Panc1 (cell line): ENCODE data around the gene BRAT1. TPM values are rescaled to one million over a fixed set of nuclear protein-coding genes. Genes with fewer than 3 reads are reported as not detected.

Source experiments
- ATAC-seq: fragments of 200-7000 bp; cut with Tn5 transposase; 2 replicates; pipeline ENCODE4 v1.9.1; 2020; ENCODE audit warnings: mild to moderate bottlenecking, moderate library complexity
- BruUV-seq: library from RNA; stranded (reverse); fragments of 400-500 nt; replicated peaks from 2 replicates; lab custom pipeline; 2021; lab: Mats Ljungman, UMichigan
- CTCF ChIA-PET: fragments of 300-600 bp; sonication (Branson Sonifier 250); formaldehyde crosslinking; loops from one replicate; lab custom pipeline; 2022; ENCODE audit warnings: antibody characterized with exemption; lab: Charles Lee
- POLR2A ChIA-PET: fragments of 300-600 bp; sonication (Branson Sonifier 250); formaldehyde crosslinking; loops from one replicate; lab custom pipeline; 2022; ENCODE audit warnings: antibody characterized with exemption; lab: Charles Lee
- DNase-seq: peaks from one replicate; pipeline ENCODE4 v3.0.0-alpha.2; 2010; ENCODE audit warnings: low read depth, low spot score
- H3K27ac ChIP-seq: 2 replicates; pipeline ENCODE4 v1.5.1; 2011; ENCODE audit warnings: mild to moderate bottlenecking, low read length, inconsistent platforms
- H3K27me3 ChIP-seq: fragments of 200-500 bp; sonication (Bioruptor generic); 2 replicates; pipeline ENCODE4 v1.6.0; 2014; ENCODE audit warnings: low read length, inconsistent platforms; ENCODE audit not compliant: control insufficient read depth, insufficient read depth
- H3K36me3 ChIP-seq: fragments of 200-500 bp; sonication (Bioruptor generic); 2 replicates; pipeline ENCODE4 v1.5.1; 2014; ENCODE audit warnings: inconsistent platforms, mild to moderate bottlenecking, low read length, moderate library complexity; ENCODE audit not compliant: control insufficient read depth, insufficient read depth
- H3K4me1 ChIP-seq: 2 replicates; pipeline ENCODE4 v1.5.1; 2011; ENCODE audit warnings: inconsistent platforms, mild to moderate bottlenecking, low read length, moderate library complexity; ENCODE audit not compliant: control insufficient read depth, insufficient read depth
- H3K4me3 ChIP-seq, 2 experiments: 2 replicates each; pipeline ENCODE4 v1.5.1; 2011 to 2012; ENCODE audit warnings: low read depth in 2 of 2, low read length in 2 of 2, mild to moderate bottlenecking in 2 of 2, inconsistent platforms in 1 of 2, moderate library complexity in 1 of 2
- H3K9me3 ChIP-seq: fragments of 200-500 bp; sonication (Bioruptor generic); 2 replicates; pipeline ENCODE4 v1.5.1; 2014; ENCODE audit warnings: low read depth, mild to moderate bottlenecking, inconsistent platforms, low read length, moderate library complexity; ENCODE audit not compliant: control insufficient read depth, insufficient read depth
- POLR2AphosphoS5 ChIP-seq: IDR thresholded peaks from 2 replicates; pipeline ENCODE4 v1.6.1; 2012; ENCODE audit warnings: mild to moderate bottlenecking, low read depth, low read length, moderate library complexity
- SIN3A ChIP-seq: IDR thresholded peaks from 2 replicates; pipeline ENCODE4 v1.6.1; 2012; ENCODE audit warnings: low read depth, mild to moderate bottlenecking, low read length, moderate library complexity, borderline replicate concordance; ENCODE audit not compliant: insufficient read depth
- TCF7L2 ChIP-seq: IDR thresholded peaks from 2 replicates; pipeline ENCODE4 v1.6.1; 2011; ENCODE audit warnings: mild to moderate bottlenecking, low read depth, low read length, inconsistent platforms
- in situ Hi-C: cut with HindIII; loops from 2 replicates; pipeline ENCODE4 v1.10.0; 2016; ENCODE audit warnings: low sequenced_read_pairs, low pct_unique_long_range_greater_than_20kb
- intact Hi-C: fragments of 100-400 bp; cut with micrococcal nuclease; formaldehyde crosslinking; loops from one replicate; pipeline ENCODE4 v1.10.0; 2022; ENCODE audit not compliant: unreplicated experiment
- total RNA-seq: library from RNA; stranded (reverse); gene quantifications from one replicate; pipeline ENCODE4 v1.2.1, GENCODE V29; 2021; ENCODE audit not compliant: unreplicated experiment
- TF ChIP-seq, protein P1 (sequence below): fragments of 450-650 bp; IDR thresholded peaks from 2 replicates; pipeline ENCODE4 v1.5.1; 2017; ENCODE audit warnings: mild to moderate bottlenecking
- TF ChIP-seq, protein P2 (sequence below), 2 experiments: IDR thresholded peaks; 2 replicates each; pipeline ENCODE4 v1.6.1; 2011 to 2012; ENCODE audit warnings: low read depth in 2 of 2, control low read depth in 1 of 2, low read length in 1 of 2, mild to moderate bottlenecking in 1 of 2, moderate library complexity in 1 of 2; ENCODE audit not compliant: insufficient read depth in 1 of 2

BRAT1 gene
- total RNA-seq, 1 experiment from 2014 or later = 76.9 TPM

DNA sequence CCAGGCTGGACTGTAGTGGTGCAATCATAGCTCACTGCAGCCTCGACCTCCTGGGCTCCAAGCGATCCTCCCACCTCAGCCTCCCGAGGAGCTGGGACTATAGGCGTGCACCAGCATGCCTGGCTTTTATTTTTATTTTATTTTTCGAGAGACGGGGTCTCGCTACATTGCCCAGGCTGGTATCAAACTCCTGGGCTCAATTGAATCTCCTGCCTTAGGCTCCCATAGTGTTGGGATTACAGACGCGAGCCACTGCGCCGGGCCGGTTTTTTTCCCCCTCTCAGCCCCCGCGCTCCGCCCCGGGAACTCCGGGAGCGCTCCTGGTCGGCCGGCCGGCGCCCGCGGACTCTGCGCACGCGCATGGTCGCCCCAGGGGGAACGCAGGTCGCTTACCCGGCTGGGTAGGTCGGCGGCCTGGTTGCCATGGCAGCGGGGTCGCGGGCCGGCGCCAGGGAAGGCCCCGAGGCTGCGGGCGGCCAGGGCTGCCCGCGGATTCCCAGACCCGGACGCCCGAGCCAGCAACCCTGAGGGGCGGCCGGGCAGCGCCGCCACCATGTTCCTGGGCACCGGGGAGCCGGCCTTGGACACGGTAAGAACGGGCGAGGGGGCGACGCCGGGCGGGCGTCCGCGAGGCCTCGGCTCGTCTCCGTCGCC is 3.4 kb upstream of the BRAT1 start, which contains the start of gene IQCE:
TSS of gene IQCE (plus strand) at position 351 of the 654 bp plus-strand sequence. CDS start at position 554, 203 bp downstream.
- in situ Hi-C loops (no loop called here), intact Hi-C loops (no loop called here)
- H3K4me3 ChIP-seq = peak within 1 kb of the TSS; percentile 74 to 95
- CTCF ChIA-PET = no interaction called here
- H3K27me3 ChIP-seq = no peaks in the 10 kb centered on the region
- TF ChIP-seq SIN3A (peak; percentile 93; the same call in 1 of the 2 replicates), POLR2AphosphoS5 (peak; percentile 22; the same call in 1 of the 2 replicates)
- TF ChIP-seq, protein P1, sequence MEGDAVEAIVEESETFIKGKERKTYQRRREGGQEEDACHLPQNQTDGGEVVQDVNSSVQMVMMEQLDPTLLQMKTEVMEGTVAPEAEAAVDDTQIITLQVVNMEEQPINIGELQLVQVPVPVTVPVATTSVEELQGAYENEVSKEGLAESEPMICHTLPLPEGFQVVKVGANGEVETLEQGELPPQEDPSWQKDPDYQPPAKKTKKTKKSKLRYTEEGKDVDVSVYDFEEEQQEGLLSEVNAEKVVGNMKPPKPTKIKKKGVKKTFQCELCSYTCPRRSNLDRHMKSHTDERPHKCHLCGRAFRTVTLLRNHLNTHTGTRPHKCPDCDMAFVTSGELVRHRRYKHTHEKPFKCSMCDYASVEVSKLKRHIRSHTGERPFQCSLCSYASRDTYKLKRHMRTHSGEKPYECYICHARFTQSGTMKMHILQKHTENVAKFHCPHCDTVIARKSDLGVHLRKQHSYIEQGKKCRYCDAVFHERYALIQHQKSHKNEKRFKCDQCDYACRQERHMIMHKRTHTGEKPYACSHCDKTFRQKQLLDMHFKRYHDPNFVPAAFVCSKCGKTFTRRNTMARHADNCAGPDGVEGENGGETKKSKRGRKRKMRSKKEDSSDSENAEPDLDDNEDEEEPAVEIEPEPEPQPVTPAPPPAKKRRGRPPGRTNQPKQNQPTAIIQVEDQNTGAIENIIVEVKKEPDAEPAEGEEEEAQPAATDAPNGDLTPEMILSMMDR = no peak
- peak within 1 kb of the TSS; percentile 82 for H3K27ac ChIP-seq
- no peak for DNase-seq
- BruUV-seq = no TSS peak
- H3K4me1 ChIP-seq = peaks cover 16% of the 10 kb centered on the region
- no peaks in the 10 kb centered on the region for H3K36me3 ChIP-seq
- POLR2A ChIA-PET = no interaction called here
- peak; percentile 75 for ATAC-seq
- no peaks in the 10 kb centered on the region for H3K9me3 ChIP-seq

DNA sequence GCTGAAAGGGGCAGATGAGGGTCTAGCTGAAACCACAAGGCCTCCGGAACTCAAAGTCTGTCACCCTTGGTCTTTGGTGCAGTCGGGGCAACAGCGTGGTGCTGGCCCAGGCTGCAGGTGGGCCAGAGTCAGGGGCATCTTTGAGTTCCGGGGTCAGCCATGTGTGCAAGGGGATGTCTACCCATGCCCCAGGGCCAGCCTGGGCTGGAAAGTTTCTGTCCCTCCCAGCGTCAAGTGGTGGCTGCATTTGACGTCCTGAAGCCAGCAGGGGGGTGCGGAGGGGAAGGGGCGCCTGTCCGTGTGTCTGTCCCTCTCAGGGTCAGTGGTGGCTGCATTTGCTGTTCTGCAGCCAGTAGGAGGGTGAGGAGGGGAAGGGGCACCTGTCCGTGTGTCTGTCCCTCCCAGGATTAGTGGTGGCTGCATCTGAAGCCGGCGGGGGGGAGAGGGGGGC is 638 bp downstream of the BRAT1 start:
- DNase-seq = no peak
- Histone ChIP-seq H3K36me3 (peaks cover 10% of the 10 kb centered on the region), H3K27me3 (no peaks in the 10 kb centered on the region), H3K9me3 (no peaks in the 10 kb centered on the region), H3K27ac (peak overlapping the region; percentile 96), H3K4me3 (peak overlapping the region; percentile 61 to 75), H3K4me1 (peaks cover 13% of the 10 kb centered on the region)
- no TSS peak for BruUV-seq
- intact Hi-C loops = no loop called here
- ChIA-PET CTCF (no interaction called here), POLR2A (no interaction called here)
- TF ChIP-seq, protein P1 = no peak
- no peak for TF ChIP-seq POLR2AphosphoS5
- TF ChIP-seq SIN3A = no peak
- TF ChIP-seq TCF7L2 = no peak
- TF ChIP-seq, protein P2, sequence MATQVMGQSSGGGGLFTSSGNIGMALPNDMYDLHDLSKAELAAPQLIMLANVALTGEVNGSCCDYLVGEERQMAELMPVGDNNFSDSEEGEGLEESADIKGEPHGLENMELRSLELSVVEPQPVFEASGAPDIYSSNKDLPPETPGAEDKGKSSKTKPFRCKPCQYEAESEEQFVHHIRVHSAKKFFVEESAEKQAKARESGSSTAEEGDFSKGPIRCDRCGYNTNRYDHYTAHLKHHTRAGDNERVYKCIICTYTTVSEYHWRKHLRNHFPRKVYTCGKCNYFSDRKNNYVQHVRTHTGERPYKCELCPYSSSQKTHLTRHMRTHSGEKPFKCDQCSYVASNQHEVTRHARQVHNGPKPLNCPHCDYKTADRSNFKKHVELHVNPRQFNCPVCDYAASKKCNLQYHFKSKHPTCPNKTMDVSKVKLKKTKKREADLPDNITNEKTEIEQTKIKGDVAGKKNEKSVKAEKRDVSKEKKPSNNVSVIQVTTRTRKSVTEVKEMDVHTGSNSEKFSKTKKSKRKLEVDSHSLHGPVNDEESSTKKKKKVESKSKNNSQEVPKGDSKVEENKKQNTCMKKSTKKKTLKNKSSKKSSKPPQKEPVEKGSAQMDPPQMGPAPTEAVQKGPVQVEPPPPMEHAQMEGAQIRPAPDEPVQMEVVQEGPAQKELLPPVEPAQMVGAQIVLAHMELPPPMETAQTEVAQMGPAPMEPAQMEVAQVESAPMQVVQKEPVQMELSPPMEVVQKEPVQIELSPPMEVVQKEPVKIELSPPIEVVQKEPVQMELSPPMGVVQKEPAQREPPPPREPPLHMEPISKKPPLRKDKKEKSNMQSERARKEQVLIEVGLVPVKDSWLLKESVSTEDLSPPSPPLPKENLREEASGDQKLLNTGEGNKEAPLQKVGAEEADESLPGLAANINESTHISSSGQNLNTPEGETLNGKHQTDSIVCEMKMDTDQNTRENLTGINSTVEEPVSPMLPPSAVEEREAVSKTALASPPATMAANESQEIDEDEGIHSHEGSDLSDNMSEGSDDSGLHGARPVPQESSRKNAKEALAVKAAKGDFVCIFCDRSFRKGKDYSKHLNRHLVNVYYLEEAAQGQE (IDR thresholded peaks at IDR 0.05; ENCODE audit: insufficient read depth in 1 of 2, low read depth in 2 of 2, low read length in 1 of 2) = no peak
- in situ Hi-C loops = no loop called here
- ATAC-seq = no peak
